Liver (tissue), 3 donors: Measurements from ENCODE around the gene PARVB.

Source experiments
- CTCF ChIP-seq: fragments of 150-350 bp; IDR thresholded peaks from 2 replicates; pipeline ENCODE4 v1.5.1; 2017; ENCODE audit warnings: improper control_type of control experiment, low read depth, low read length; ENCODE audit not compliant: missing input control
- EGR1 ChIP-seq, 2 donors: IDR thresholded peaks; 2 replicates each; pipeline ENCODE4 v1.6.1; 2016 to 2018; ENCODE audit warnings: antibody characterized with exemption in 2 of 2, low read depth in 2 of 2
- FOXA1 ChIP-seq: IDR thresholded peaks from 2 replicates; pipeline ENCODE4 v1.6.1; 2016; ENCODE audit warnings: antibody characterized with exemption
- JUND ChIP-seq, 2 donors: IDR thresholded peaks; 2 replicates each; pipeline ENCODE4 v1.6.1; 2016; ENCODE audit warnings: antibody characterized with exemption in 2 of 2
- MAX ChIP-seq: IDR thresholded peaks from 2 replicates; pipeline ENCODE4 v1.6.1; 2016; ENCODE audit warnings: antibody characterized with exemption
- RAD21 ChIP-seq, 2 donors: IDR thresholded peaks; 2 replicates each; pipeline ENCODE4 v1.6.1; 2016; ENCODE audit warnings: antibody characterized with exemption in 2 of 2, mild to moderate bottlenecking in 2 of 2
- RXRA ChIP-seq, 2 donors: IDR thresholded peaks; 2 replicates each; pipeline ENCODE4 v1.6.1; 2017 to 2018; ENCODE audit warnings: antibody characterized with exemption in 2 of 2, mild to moderate bottlenecking in 1 of 2
- SP1 ChIP-seq: IDR thresholded peaks from 2 replicates; pipeline ENCODE4 v1.6.1; 2018; ENCODE audit warnings: antibody characterized with exemption, mild to moderate bottlenecking
- TF ChIP-seq, protein P1 (sequence below): IDR thresholded peaks from 2 replicates; pipeline ENCODE4 v1.6.1; 2016; ENCODE audit warnings: antibody characterized with exemption
- donor health status: healthy.
- donor health status: healthy.

DNA sequence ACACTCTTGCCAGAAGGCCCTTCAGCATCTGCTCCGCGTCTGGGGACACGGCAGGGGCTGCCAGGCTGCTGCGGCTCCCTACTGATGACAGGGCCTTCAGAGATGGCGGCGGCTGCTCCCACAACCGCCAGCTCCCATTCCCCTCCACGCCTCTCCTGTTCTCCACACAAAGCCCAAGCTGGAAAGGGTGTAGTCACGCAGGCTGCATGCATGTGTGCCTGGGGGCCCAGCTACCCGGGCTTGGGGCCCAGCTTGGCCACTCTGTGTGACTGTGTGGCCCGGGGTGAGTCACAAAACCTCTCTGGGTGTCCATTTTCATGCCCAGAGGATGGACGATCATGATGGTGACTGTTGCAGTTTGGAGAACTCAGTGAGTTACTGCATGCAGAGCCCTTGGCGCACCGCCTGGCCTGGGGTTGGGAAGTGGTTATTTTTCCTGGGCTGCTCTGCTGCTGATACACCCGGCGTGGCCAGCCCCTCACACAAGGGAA lies 31.7 kb upstream of the PARVB start:
- TF ChIP-seq RAD21 (IDR thresholded peaks at IDR 0.05), result no peak
- TF ChIP-seq CTCF, result no peak
- TF ChIP-seq MAX, result no peak
- TF ChIP-seq, protein P1, sequence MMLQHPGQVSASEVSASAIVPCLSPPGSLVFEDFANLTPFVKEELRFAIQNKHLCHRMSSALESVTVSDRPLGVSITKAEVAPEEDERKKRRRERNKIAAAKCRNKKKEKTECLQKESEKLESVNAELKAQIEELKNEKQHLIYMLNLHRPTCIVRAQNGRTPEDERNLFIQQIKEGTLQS, result no peak
- no peak for TF ChIP-seq EGR1 (IDR thresholded peaks at IDR 0.05; ENCODE audit: low read depth in 2 of 2)
- no peak for TF ChIP-seq JUND (IDR thresholded peaks at IDR 0.05)
- TF ChIP-seq FOXA1, result no peak
- TF ChIP-seq SP1, result no peak
- TF ChIP-seq RXRA (IDR thresholded peaks at IDR 0.05), result no peak
